ENCODE results near the gene TCEA2. TPM values are rescaled to one million over a fixed set of nuclear protein-coding genes. Genes with fewer than 3 reads are reported as not detected.

TCEA2 gene
- total RNA-seq, 2 donors from 2014 or later, result 45.0 to 69.5 TPM

DNA sequence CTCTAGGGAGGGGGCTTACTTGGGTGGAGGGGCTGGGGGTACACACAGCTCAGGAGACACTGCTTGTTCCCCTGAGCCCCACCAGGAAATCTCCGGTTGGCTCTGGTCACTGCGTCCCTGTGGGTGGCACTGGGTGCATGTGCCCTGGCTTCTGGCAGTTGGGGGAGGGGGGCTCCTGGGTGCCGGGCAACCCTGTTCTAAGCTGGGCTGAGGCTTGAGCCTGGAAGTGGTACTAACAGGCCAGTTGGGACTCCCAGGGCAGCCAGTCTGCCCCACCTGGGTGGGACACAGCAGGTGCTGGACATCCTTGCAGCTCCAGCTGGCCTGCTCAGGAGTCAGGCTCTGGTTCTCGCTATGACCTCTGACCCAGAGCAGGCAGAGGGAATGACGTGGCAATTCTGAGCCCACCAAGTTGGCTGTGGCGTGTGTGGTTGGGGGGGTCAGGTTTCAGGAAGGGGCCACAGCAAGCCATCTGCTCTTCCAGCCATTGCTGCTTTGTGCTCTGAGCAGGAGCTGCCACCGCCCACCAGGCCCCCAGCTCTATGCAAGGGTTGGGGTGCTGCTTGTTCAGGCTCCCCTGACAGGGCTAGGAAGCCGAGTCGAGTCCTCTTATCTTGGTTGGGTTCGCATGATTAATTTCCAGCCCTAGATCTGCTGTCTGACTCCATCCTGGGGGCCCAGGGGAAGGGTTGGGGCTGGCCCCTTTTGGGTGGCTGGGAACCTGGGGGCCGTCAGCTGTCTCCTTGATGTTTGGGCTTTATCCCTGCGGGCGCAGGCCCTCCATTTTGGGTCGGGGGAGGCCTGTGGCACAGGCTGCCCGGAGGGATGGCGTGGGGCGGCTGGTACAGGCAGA is 26.4 kb upstream of the TCEA2 start:
- DNase-seq (ENCODE audit: low spot score), result no peak
- Histone ChIP-seq H3K27me3 (replicated peaks; ENCODE audit: insufficient read depth) (no peaks in the 10 kb centered on the region), H3K9me3 (no peaks in the 10 kb centered on the region), H3K27ac (no peak overlapping the region), H3K4me1 (replicated peaks) (peaks cover 3% of the 10 kb centered on the region), H3K4me3 (no peak overlapping the region), H3K36me3 (no peaks in the 10 kb centered on the region)
- intact Hi-C loops (cut with DNase I), result no loop called here
- 79% methylated on average over 15 of the region's 17 CpGs for WGBS
- TF ChIP-seq POLR2A (IDR thresholded peaks at IDR 0.05) (no peak), POLR2AphosphoS5 (IDR thresholded peaks at IDR 0.05) (no peak)
- TF ChIP-seq, protein P1, sequence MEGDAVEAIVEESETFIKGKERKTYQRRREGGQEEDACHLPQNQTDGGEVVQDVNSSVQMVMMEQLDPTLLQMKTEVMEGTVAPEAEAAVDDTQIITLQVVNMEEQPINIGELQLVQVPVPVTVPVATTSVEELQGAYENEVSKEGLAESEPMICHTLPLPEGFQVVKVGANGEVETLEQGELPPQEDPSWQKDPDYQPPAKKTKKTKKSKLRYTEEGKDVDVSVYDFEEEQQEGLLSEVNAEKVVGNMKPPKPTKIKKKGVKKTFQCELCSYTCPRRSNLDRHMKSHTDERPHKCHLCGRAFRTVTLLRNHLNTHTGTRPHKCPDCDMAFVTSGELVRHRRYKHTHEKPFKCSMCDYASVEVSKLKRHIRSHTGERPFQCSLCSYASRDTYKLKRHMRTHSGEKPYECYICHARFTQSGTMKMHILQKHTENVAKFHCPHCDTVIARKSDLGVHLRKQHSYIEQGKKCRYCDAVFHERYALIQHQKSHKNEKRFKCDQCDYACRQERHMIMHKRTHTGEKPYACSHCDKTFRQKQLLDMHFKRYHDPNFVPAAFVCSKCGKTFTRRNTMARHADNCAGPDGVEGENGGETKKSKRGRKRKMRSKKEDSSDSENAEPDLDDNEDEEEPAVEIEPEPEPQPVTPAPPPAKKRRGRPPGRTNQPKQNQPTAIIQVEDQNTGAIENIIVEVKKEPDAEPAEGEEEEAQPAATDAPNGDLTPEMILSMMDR (IDR thresholded peaks at IDR 0.05), result no peak

DNA sequence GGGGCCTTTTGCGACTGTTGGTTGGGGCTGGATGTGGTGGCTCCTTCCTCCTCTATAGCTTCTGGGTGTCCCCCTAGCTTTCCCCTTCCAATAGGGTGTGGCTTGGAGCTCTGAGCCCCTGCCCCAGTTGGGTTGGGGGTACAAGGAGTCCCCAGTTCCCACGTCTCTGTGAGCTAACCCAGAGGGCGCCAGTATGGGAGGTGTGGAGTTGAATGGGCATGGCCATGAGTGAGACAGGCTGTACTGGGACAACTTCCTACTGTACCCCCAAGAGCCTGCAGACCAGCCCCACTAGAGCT is 25.9 kb upstream of the TCEA2 start:
- WGBS, result 65% methylated on average over 3 of the region's 3 CpGs
- H3K36me3 ChIP-seq, result no peaks in the 10 kb centered on the region
- no peak for TF ChIP-seq POLR2A (IDR thresholded peaks at IDR 0.05)
- TF ChIP-seq, protein P1 (IDR thresholded peaks at IDR 0.05), result no peak
- TF ChIP-seq POLR2AphosphoS5 (IDR thresholded peaks at IDR 0.05), result no peak
- H3K27me3 ChIP-seq (replicated peaks; ENCODE audit: insufficient read depth), result no peaks in the 10 kb centered on the region
- H3K4me1 ChIP-seq (replicated peaks), result peaks cover 3% of the 10 kb centered on the region
- intact Hi-C loops (cut with DNase I), result no loop called here
- no peak overlapping the region for H3K4me3 ChIP-seq
- no peak for DNase-seq (ENCODE audit: low spot score)
- no peaks in the 10 kb centered on the region for H3K9me3 ChIP-seq
- no peak overlapping the region for H3K27ac ChIP-seq

DNA sequence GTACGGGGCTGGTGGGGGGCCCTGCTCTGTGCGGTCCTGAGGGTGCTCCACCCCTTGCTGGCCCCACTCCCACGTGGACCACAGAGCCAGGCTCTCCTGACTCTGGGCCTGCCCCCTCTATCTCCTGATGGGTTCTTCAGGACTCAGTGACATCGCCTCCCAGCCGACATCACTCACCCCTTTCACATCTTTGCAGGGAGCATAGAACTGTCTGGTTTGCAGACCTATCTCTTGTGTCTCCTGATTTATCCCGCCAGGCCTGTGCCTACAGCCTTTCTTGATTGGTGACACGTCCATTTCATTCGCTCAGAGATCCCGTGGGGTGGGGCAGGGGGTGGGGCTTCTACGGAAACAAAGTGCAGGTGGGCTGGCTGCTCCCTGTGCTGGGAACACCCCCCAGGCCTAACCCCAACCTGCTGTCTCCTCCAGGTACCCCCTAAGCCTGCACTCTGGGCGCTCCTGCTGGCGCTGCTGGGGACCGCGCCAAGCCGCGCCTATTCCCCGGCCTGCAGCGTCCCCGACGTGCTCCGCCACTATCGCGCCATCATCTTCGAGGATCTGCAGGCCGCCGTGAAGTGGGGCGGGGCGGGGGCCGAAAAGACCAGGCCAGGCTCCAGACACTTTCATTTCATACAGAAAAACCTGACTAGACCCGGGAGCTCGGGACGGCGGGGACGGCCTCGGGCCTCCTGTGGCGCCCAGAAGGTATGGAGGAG is 25.3 kb upstream of the TCEA2 start:
- TF ChIP-seq, protein P1 (IDR thresholded peaks at IDR 0.05), result no peak
- peaks cover 3% of the 10 kb centered on the region for H3K4me1 ChIP-seq (replicated peaks)
- no peaks in the 10 kb centered on the region for H3K27me3 ChIP-seq (replicated peaks; ENCODE audit: insufficient read depth)
- WGBS, result 9% methylated on average over 36 of the region's 36 CpGs
- H3K27ac ChIP-seq, result no peak overlapping the region
- intact Hi-C loops (cut with DNase I), result loop anchor here (2.0 kb wide), 1 partner anchor 83 kb away; no protein-coding TSS in a partner anchor
- DNase-seq (ENCODE audit: low spot score), result no peak
- H3K36me3 ChIP-seq, result no peaks in the 10 kb centered on the region
- no peaks in the 10 kb centered on the region for H3K9me3 ChIP-seq
- H3K4me3 ChIP-seq, result no peak overlapping the region

DNA sequence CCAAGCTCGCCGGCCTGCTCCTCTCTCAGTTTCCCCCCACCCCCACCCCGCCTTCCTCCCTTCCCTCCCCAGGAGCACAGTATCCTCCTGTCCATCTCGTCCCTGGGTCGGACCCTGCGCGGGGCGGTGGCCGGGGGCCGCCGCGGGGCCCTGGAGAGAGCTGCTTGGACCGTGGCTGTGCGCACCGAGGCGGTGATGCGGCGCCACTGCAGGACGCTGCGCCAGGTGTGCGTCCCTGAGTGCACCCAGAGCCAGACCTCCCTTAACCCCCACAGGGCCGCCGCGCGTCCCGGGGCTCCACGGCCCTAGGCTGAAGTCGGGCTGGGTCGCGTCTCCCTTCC is 24.8 kb upstream of the TCEA2 start:
- intact Hi-C loops (cut with DNase I), result loop anchor here (2.0 kb wide), 1 partner anchor 83 kb away; no protein-coding TSS in a partner anchor
- peak overlapping the region in 1 of 2 donors; percentile 35 for H3K4me3 ChIP-seq
- 0% methylated on average over 3 of the region's 30 CpGs for WGBS
- DNase-seq (ENCODE audit: low spot score), result no peak
- TF ChIP-seq POLR2A (IDR thresholded peaks at IDR 0.05), result no peak
- TF ChIP-seq, protein P1 (IDR thresholded peaks at IDR 0.05), result no peak
- no peak for TF ChIP-seq POLR2AphosphoS5 (IDR thresholded peaks at IDR 0.05)
- H3K4me1 ChIP-seq (replicated peaks), result peaks cover 3% of the 10 kb centered on the region
- H3K9me3 ChIP-seq, result no peaks in the 10 kb centered on the region
- no peaks in the 10 kb centered on the region for H3K36me3 ChIP-seq
- H3K27me3 ChIP-seq (replicated peaks; ENCODE audit: insufficient read depth), result no peaks in the 10 kb centered on the region
- no peak overlapping the region for H3K27ac ChIP-seq

Measured in prostate gland (tissue), 2 donors.